Ascending aorta (tissue), 2 donors: ENCODE data around the gene IL15. TPM values are rescaled to one million over a fixed set of nuclear protein-coding genes. Genes with fewer than 3 reads are reported as not detected.

Experiments
- DNase-seq, 2 donors: peaks; one replicate each; pipeline ENCODE4 v3.0.0-alpha.2; 2019; ENCODE audit warnings: low spot score in 2 of 2
- H3K27ac ChIP-seq, 2 donors: fragments of 200-600 bp; sonication (generic); one replicate each; pipeline ENCODE4 v1.5.1; 2016 to 2017; ENCODE audit warnings: mild to moderate bottlenecking in 1 of 2
- H3K27me3 ChIP-seq: fragments of 200-600 bp; sonication (generic); one replicate; pipeline ENCODE4 v1.5.1; 2017
- H3K36me3 ChIP-seq, 2 donors: fragments of 200-600 bp; sonication (generic); one replicate each; pipeline ENCODE4 v1.5.1; 2016
- H3K4me1 ChIP-seq, 2 donors: fragments of 200-600 bp; sonication (generic); one replicate each; pipeline ENCODE4 v1.5.1; 2016 to 2017; ENCODE audit warnings: mild to moderate bottlenecking in 1 of 2
- H3K4me3 ChIP-seq, 2 donors: fragments of 200-600 bp; sonication (generic); one replicate each; pipeline ENCODE4 v1.5.1; 2016 to 2017; ENCODE audit warnings: mild to moderate bottlenecking in 1 of 2
- H3K9me3 ChIP-seq, 2 donors: fragments of 200-600 bp; sonication (generic); one replicate each; pipeline ENCODE4 v1.5.1; 2016
- CTCF ChIP-seq, 3 experiments: fragments of 200-600 bp in 2 of 3; fragments of 450-650 bp in 1 of 3; sonication (generic) in 2 of 3; IDR thresholded peaks; one replicate each; pipeline ENCODE4 v1.5.1; 2016 to 2019; ENCODE audit warnings: antibody characterized with exemption in 3 of 3, mild to moderate bottlenecking in 1 of 3, moderate library complexity in 1 of 3
- intact Hi-C: fragments of 100-400 bp; cut with DNase I; formaldehyde crosslinking; loops from one replicate; pipeline ENCODE4 v1.15.1; 2023
- total RNA-seq: library from RNA; depleted of rRNA; stranded (reverse); fragments of >200 nt; gene quantifications from one replicate; pipeline ENCODE4 v1.1.0, GENCODE V29; 2016

Gene IL15
- total RNA-seq, 1 donor from 2014 or later: 11.5 TPM

- H3K36me3 ChIP-seq: no peaks in the 10 kb centered on the region
- peak overlapping the region; percentile 55 to 69 for H3K27ac ChIP-seq
- H3K9me3 ChIP-seq: no peaks in the 10 kb centered on the region
- intact Hi-C loops: loop anchor here (10.0 kb wide), 2 partner anchors 422 to 1198 kb away; partner anchors contain the start of genes INPP4B and ZNF330
- peaks cover 0 to 8% of the 10 kb centered on the region in 2 donors for H3K4me1 ChIP-seq
- no peak for DNase-seq
- peak overlapping the region in 1 of 2 donors; percentile 2 for H3K4me3 ChIP-seq
- no peaks in the 10 kb centered on the region for H3K27me3 ChIP-seq
- TF ChIP-seq CTCF (IDR thresholded peaks at IDR 0.05): no peak
Observed at GRCh38 chr4:141646969-141647368, 10.6 kb downstream of the IL15 start.

- H3K27ac ChIP-seq: peak overlapping the region; percentile 55 to 69
- no peak overlapping the region for H3K4me3 ChIP-seq
- H3K9me3 ChIP-seq: no peaks in the 10 kb centered on the region
- H3K36me3 ChIP-seq: no peaks in the 10 kb centered on the region
- TF ChIP-seq CTCF (IDR thresholded peaks at IDR 0.05): no peak
- H3K27me3 ChIP-seq: no peaks in the 10 kb centered on the region
- H3K4me1 ChIP-seq: peaks cover 0 to 10% of the 10 kb centered on the region in 2 donors
- intact Hi-C loops: loop anchor here (10.0 kb wide), 2 partner anchors 423 to 1197 kb away; partner anchors contain the start of genes INPP4B and ZNF330
- DNase-seq: no peak
Observed at GRCh38 chr4:141647966-141648365, 11.6 kb downstream of the IL15 start.

- H3K4me1 ChIP-seq: peaks cover 0 to 26% of the 10 kb centered on the region in 2 donors
- peak overlapping the region; percentile 78 to 79 for H3K27ac ChIP-seq
- no peak for DNase-seq
- H3K27me3 ChIP-seq: no peaks in the 10 kb centered on the region
- no peak overlapping the region for H3K4me3 ChIP-seq
- no peak for TF ChIP-seq CTCF (IDR thresholded peaks at IDR 0.05)
- H3K36me3 ChIP-seq: no peaks in the 10 kb centered on the region
- H3K9me3 ChIP-seq: no peaks in the 10 kb centered on the region
- intact Hi-C loops: loop anchor here (2.0 to 5.0 kb wide), 2 partner anchors 15 to 305 kb away; partner anchors contain the start of gene IL15
Observed at GRCh38 chr4:141652161-141652778, 15.9 kb downstream of the IL15 start.

GRCh38 chr4:141654098-141654497 lies 17.7 kb downstream of the IL15 start:
- Histone ChIP-seq H3K4me3 (no peak overlapping the region), H3K4me1 (peaks cover 0 to 20% of the 10 kb centered on the region in 2 donors), H3K36me3 (no peaks in the 10 kb centered on the region), H3K27me3 (no peaks in the 10 kb centered on the region), H3K27ac (peak overlapping the region; percentile 62 to 78), H3K9me3 (no peaks in the 10 kb centered on the region)
- TF ChIP-seq CTCF (IDR thresholded peaks at IDR 0.05): peak in 2 of 3 experiments; percentile 18 to 34
- intact Hi-C loops: loop anchor here (5.0 kb wide), 1 partner anchor 307 kb away; no protein-coding TSS in a partner anchor
- DNase-seq: peak in 1 of 2 donors; percentile 69

GRCh38 chr4:141656031-141656430 lies 19.6 kb downstream of the IL15 start:
- DNase-seq: no peak
- Histone ChIP-seq H3K4me3 (no peak overlapping the region), H3K27ac (no peak overlapping the region), H3K36me3 (peaks cover 0 to 2% of the 10 kb centered on the region in 2 donors), H3K27me3 (no peaks in the 10 kb centered on the region), H3K4me1 (peaks cover 0 to 19% of the 10 kb centered on the region in 2 donors), H3K9me3 (no peaks in the 10 kb centered on the region)
- intact Hi-C loops: no loop called here
- no peak for TF ChIP-seq CTCF (IDR thresholded peaks at IDR 0.05)
